SIG-M5 treated with dmso at 0.1 percent for 504 hours (cell line): ENCODE measurements around the gene PRKCB.
A peak's percentile ranks its signal among the peaks of the same experiment; 100 is the strongest.

Source experiments
- DNase-seq: peaks from one replicate; lab custom pipeline; 2025; ENCODE audit not compliant: unreplicated experiment; lab: John Stamatoyannopoulos, UW

PRKCB gene

GRCh38 chr16:23836078-23836403 is 258 bp downstream of the PRKCB start:
- no peak for DNase-seq

GRCh38 chr16:23836404-23837311 is 875 bp downstream of the PRKCB start:
- peak; percentile 34 for DNase-seq

GRCh38 chr16:23837553-23838308 is 1.9 kb downstream of the PRKCB start:
- no peak for DNase-seq

GRCh38 chr16:23838485-23839142 is 2.8 kb downstream of the PRKCB start:
- no peak for DNase-seq

GRCh38 chr16:23840310-23840709 is 4.5 kb downstream of the PRKCB start:
- DNase-seq = no peak

- DNase-seq = peak; percentile 45
Measured at GRCh38 chr16:23842137-23842600, 6.4 kb downstream of the PRKCB start.

GRCh38 chr16:23843143-23843542 is 7.4 kb downstream of the PRKCB start:
- no peak for DNase-seq

GRCh38 chr16:23847251-23847650 is 11.5 kb downstream of the PRKCB start:
- DNase-seq = no peak

GRCh38 chr16:23847948-23848347 is 12.2 kb downstream of the PRKCB start:
- DNase-seq = no peak

- no peak for DNase-seq
Measured at GRCh38 chr16:23848958-23849357, 13.2 kb downstream of the PRKCB start.

- DNase-seq = peak; percentile 24
Measured at GRCh38 chr16:23852794-23853562, 17.2 kb downstream of the PRKCB start.

GRCh38 chr16:23855010-23855409 is 19.2 kb downstream of the PRKCB start:
- DNase-seq = peak; percentile 54

GRCh38 chr16:23856251-23856709 is 20.5 kb downstream of the PRKCB start:
- no peak for DNase-seq

GRCh38 chr16:23857256-23857880 is 21.6 kb downstream of the PRKCB start:
- DNase-seq = peak; percentile 68

GRCh38 chr16:23857881-23858269 is 22.1 kb downstream of the PRKCB start:
- DNase-seq = peak; percentile 68

- peak; percentile 80 for DNase-seq
Measured at GRCh38 chr16:23858542-23858941, 22.8 kb downstream of the PRKCB start.

GRCh38 chr16:23859713-23860269 is 24.0 kb downstream of the PRKCB start:
- DNase-seq = peak; percentile 47

- DNase-seq = no peak
Measured at GRCh38 chr16:23861874-23862273, 26.1 kb downstream of the PRKCB start.

- DNase-seq = no peak
Measured at GRCh38 chr16:23862556-23862955, 26.8 kb downstream of the PRKCB start.
